Kidney (tissue), 14 donors: Measurements from ENCODE around the gene SAMD4A. TPM values are rescaled to one million over a fixed set of nuclear protein-coding genes. Genes with fewer than 3 reads are reported as not detected.

Experiments
- DNase-seq, 5 donors: peaks; one replicate each; pipeline ENCODE4 v3.0.0-alpha.2; 2013 to 2020
- FAIRE-seq: peaks from 2 replicates; lab custom pipeline; 2012; peaks lifted over from hg19 to GRCh38; lab: Jason Lieb, UNC
- H3K27ac ChIP-seq, 2 donors: one replicate each; pipeline ENCODE4 v1.7.0; 2013; ENCODE audit warnings: low read depth in 2 of 2, low read length in 2 of 2, inconsistent platforms in 1 of 2
- H3K27me3 ChIP-seq: one replicate; pipeline ENCODE4 v1.7.1; 2013; ENCODE audit warnings: low read length, inconsistent platforms; ENCODE audit not compliant: control insufficient read depth, insufficient read depth
- H3K36me3 ChIP-seq, 3 donors: one replicate each; pipeline versions ENCODE4 v1.7.0 to v1.7.1; 2013; ENCODE audit warnings: low read length in 3 of 3, control low read depth in 1 of 3, inconsistent platforms in 1 of 3; ENCODE audit not compliant: insufficient read depth in 3 of 3, control insufficient read depth in 2 of 3
- H3K4me1 ChIP-seq, 3 donors: one replicate each; pipeline versions ENCODE4 v1.7.0 to v1.7.1; 2013; ENCODE audit warnings: low read length in 3 of 3, inconsistent platforms in 1 of 3, low read depth in 1 of 3; ENCODE audit not compliant: control insufficient read depth in 2 of 3, insufficient read depth in 2 of 3
- H3K4me3 ChIP-seq, 3 donors: one replicate each; pipeline versions ENCODE4 v1.7.0 to v1.8.1; 2013; ENCODE audit warnings: low read length in 3 of 3, control low read depth in 1 of 3, inconsistent platforms in 1 of 3
- H3K9ac ChIP-seq, 3 donors: one replicate each; pipeline versions ENCODE4 v1.7.0 to v1.7.1; 2013; ENCODE audit warnings: low read length in 3 of 3, control low read depth in 1 of 3, inconsistent platforms in 1 of 3
- H3K9me3 ChIP-seq, 3 donors: one replicate each; pipeline versions ENCODE4 v1.7.0 to v1.7.1; 2013; ENCODE audit warnings: low read length in 3 of 3, control low read depth in 1 of 3, inconsistent platforms in 1 of 3; ENCODE audit not compliant: control insufficient read depth in 2 of 3, insufficient read depth in 1 of 3
- CTCF ChIP-seq: IDR thresholded peaks from 3 replicates; pipeline ENCODE4 v1.5.1; 2012; ENCODE audit warnings: mild to moderate bottlenecking, moderate library complexity, borderline replicate concordance; ENCODE audit not compliant: insufficient read depth; ENCODE audit errors: extremely low read depth
- intact Hi-C: fragments of 100-400 bp; cut with DNase I; formaldehyde crosslinking; loops from one replicate; pipeline ENCODE4 v1.11.1; 2022
- polyA plus RNA-seq: library from polyadenylated mRNA; stranded (reverse); fragments of 350-450 nt; fragmentation: Illumina TruSeq; extraction: RNeasy Lipid Tissue Mini Kit (QIAGEN cat#74804); gene quantifications from one replicate; pipeline ENCODE4 v1.2.3, GENCODE V29; 2014; ENCODE audit warnings: low read depth, low replicate concordance; ENCODE audit not compliant: insufficient read depth
- total RNA-seq: library from RNA; stranded (reverse); fragmentation: NEBNext Ultra II Directional; extraction: Animal tissue kit (Norgen Biotek cat#: 25700); gene quantifications from one replicate; pipeline ENCODE4 v1.2.1, GENCODE V29; 2021
- donor health status: control.
- donor health status: control.
- donor health status: control.
- donor health status: control.
- donor health status: control.
- donor health status: DM: yes; HTN: yes; CAD: no.
- donor health status: Normal renal cell carcinoma (clear cell type).

SAMD4A gene
- total and polyA plus RNA-seq, 2 donors from 2014 or later: 7.4 to 46.5 TPM

- Histone ChIP-seq H3K4me3 (no peak overlapping the region), H3K9ac (no peak overlapping the region), H3K36me3 (no peaks in the 10 kb centered on the region), H3K4me1 (peaks cover 0 to 9% (median 8%) of the 10 kb centered on the region in 3 donors), H3K27ac (no peak overlapping the region), H3K27me3 (no peaks in the 10 kb centered on the region), H3K9me3 (no peaks in the 10 kb centered on the region)
- DNase-seq (no peak), FAIRE-seq (no peak)
- no peak for TF ChIP-seq CTCF
- intact Hi-C loops: no loop called here
Measured at GRCh38 chr14:54688229-54688628, 121.3 kb downstream of the SAMD4A start.

- Histone ChIP-seq H3K36me3 (no peaks in the 10 kb centered on the region), H3K27ac (no peak overlapping the region), H3K4me3 (no peak overlapping the region), H3K27me3 (no peaks in the 10 kb centered on the region), H3K9me3 (no peaks in the 10 kb centered on the region), H3K4me1 (peaks cover 0 to 9% (median 8%) of the 10 kb centered on the region in 3 donors), H3K9ac (no peak overlapping the region)
- no peak for FAIRE-seq
- DNase-seq: no peak
- intact Hi-C loops: loop anchor here (10.0 kb wide), 1 partner anchor 125 kb away; the partner anchor contains the start of gene SAMD4A
- TF ChIP-seq CTCF: no peak
Measured at GRCh38 chr14:54689928-54690327, 123.0 kb downstream of the SAMD4A start.

- H3K4me1 ChIP-seq: peaks cover 0 to 9% (median 6%) of the 10 kb centered on the region in 3 donors
- no peak overlapping the region for H3K4me3 ChIP-seq
- intact Hi-C loops: loop anchor here (10.0 kb wide), 1 partner anchor 126 kb away; the partner anchor contains the start of gene SAMD4A
- FAIRE-seq (no peak), DNase-seq (no peak)
- no peak overlapping the region for H3K9ac ChIP-seq
- no peak for TF ChIP-seq CTCF
- no peak overlapping the region for H3K27ac ChIP-seq
- H3K36me3 ChIP-seq: no peaks in the 10 kb centered on the region
- no peaks in the 10 kb centered on the region for H3K9me3 ChIP-seq
- no peaks in the 10 kb centered on the region for H3K27me3 ChIP-seq
Measured at GRCh38 chr14:54690887-54691286, 124.0 kb downstream of the SAMD4A start.
